ENCODE data around the gene ZMYND15. TPM values are rescaled to one million over a fixed set of nuclear protein-coding genes. Genes with fewer than 3 reads are reported as not detected.

The ZMYND15 gene
- total RNA-seq, 2 donors from 2014 or later, result 0.21 to 0.39 TPM

GRCh38 chr17:4738136-4739121 lies 1.2 kb upstream of the ZMYND15 start:
- DNase-seq (no peak), ATAC-seq (peak; percentile 11 to 12)
- intact Hi-C loops (cut with DNase I), result loop anchor here in 1 of 2 donors (10.0 kb wide), 1 partner anchor 146 kb away; no protein-coding TSS in a partner anchor

GRCh38 chr17:4740025-4740351 lies 355 bp downstream of the ZMYND15 start:
- intact Hi-C loops (cut with DNase I), result loop anchor here in 1 of 2 donors (5.0 kb wide), 1 partner anchor 47 kb away; the partner anchor contains the start of genes GLTPD2 and VMO1
- no peak for ATAC-seq
- DNase-seq, result no peak

GRCh38 chr17:4740584-4740983 lies 951 bp downstream of the ZMYND15 start:
- intact Hi-C loops (cut with DNase I), result loop anchor here in 1 of 2 donors (5.0 kb wide), 1 partner anchor 47 kb away; the partner anchor contains the start of genes GLTPD2 and VMO1
- no peak for DNase-seq
- no peak for ATAC-seq

GRCh38 chr17:4741544-4741943 lies 1.9 kb downstream of the ZMYND15 start:
- intact Hi-C loops (cut with DNase I), result loop anchor here in 1 of 2 donors (5.0 kb wide), 1 partner anchor 46 kb away; the partner anchor contains the start of genes GLTPD2 and VMO1
- no peak for DNase-seq
- no peak for ATAC-seq

GRCh38 chr17:4742133-4742532 lies 2.5 kb downstream of the ZMYND15 start:
- no peak for DNase-seq
- ATAC-seq, result no peak
- intact Hi-C loops (cut with DNase I), result loop anchor here in 1 of 2 donors (5.0 kb wide), 1 partner anchor 45 kb away; the partner anchor contains the start of genes GLTPD2 and VMO1

- DNase-seq (no peak), ATAC-seq (no peak)
- intact Hi-C loops (cut with DNase I), result loop anchor here in 1 of 2 donors (5.0 kb wide), 1 partner anchor 45 kb away; the partner anchor contains the start of genes GLTPD2 and VMO1
Observed at GRCh38 chr17:4742629-4743028, 3.0 kb downstream of the ZMYND15 start.

GRCh38 chr17:4743216-4743615 lies 3.6 kb downstream of the ZMYND15 start:
- no peak for ATAC-seq
- intact Hi-C loops (cut with DNase I), result loop anchor here in 1 of 2 donors (5.0 kb wide), 1 partner anchor 44 kb away; the partner anchor contains the start of genes GLTPD2 and VMO1
- DNase-seq, result no peak

- ATAC-seq (no peak), DNase-seq (no peak)
- intact Hi-C loops (cut with DNase I), result loop anchor here in 1 of 2 donors (5.0 kb wide), 1 partner anchor 43 kb away; the partner anchor contains the start of genes GLTPD2 and VMO1
Observed at GRCh38 chr17:4743898-4744297, 4.3 kb downstream of the ZMYND15 start.

GRCh38 chr17:4744999-4745969 lies 5.7 kb downstream of the ZMYND15 start:
- DNase-seq (no peak), ATAC-seq (peak; percentile 21 to 27)
- intact Hi-C loops (cut with DNase I), result loop anchor here in 1 of 2 donors (5.0 kb wide), 1 partner anchor 42 kb away; the partner anchor contains the start of genes GLTPD2 and VMO1

GRCh38 chr17:4747847-4748246 lies 8.2 kb downstream of the ZMYND15 start:
- ATAC-seq (peak; percentile 69 to 82), DNase-seq (no peak)
- intact Hi-C loops (cut with DNase I), result no loop called here

GRCh38 chr17:4748686-4749085 lies 9.1 kb downstream of the ZMYND15 start:
- ATAC-seq, result no peak
- intact Hi-C loops (cut with DNase I), result no loop called here
- no peak for DNase-seq

- ATAC-seq (no peak), DNase-seq (no peak)
- intact Hi-C loops (cut with DNase I), result no loop called here
Observed at GRCh38 chr17:4750606-4751005, 11.0 kb downstream of the ZMYND15 start.

- DNase-seq, result no peak
- no peak for ATAC-seq
- intact Hi-C loops (cut with DNase I), result no loop called here
Observed at GRCh38 chr17:4751932-4752331, 12.3 kb downstream of the ZMYND15 start.

- DNase-seq (no peak), ATAC-seq (no peak)
- intact Hi-C loops (cut with DNase I), result no loop called here
Observed at GRCh38 chr17:4753392-4753791, 13.8 kb downstream of the ZMYND15 start.

GRCh38 chr17:4759776-4760236 lies 20.2 kb downstream of the ZMYND15 start:
- ATAC-seq, result peak; percentile 15 to 47
- no peak for DNase-seq
- intact Hi-C loops (cut with DNase I), result no loop called here

GRCh38 chr17:4764595-4764994 lies 25.0 kb downstream of the ZMYND15 start:
- no peak for DNase-seq
- intact Hi-C loops (cut with DNase I), result no loop called here
- ATAC-seq, result peak; percentile 53 to 69

GRCh38 chr17:4766201-4766600 lies 26.6 kb downstream of the ZMYND15 start:
- DNase-seq (no peak), ATAC-seq (peak; percentile 30 to 47)
- intact Hi-C loops (cut with DNase I), result no loop called here

GRCh38 chr17:4766723-4767122 lies 27.1 kb downstream of the ZMYND15 start:
- DNase-seq (no peak), ATAC-seq (peak; percentile 21 to 47)
- intact Hi-C loops (cut with DNase I), result no loop called here

GRCh38 chr17:4768298-4768697 lies 28.7 kb downstream of the ZMYND15 start:
- ATAC-seq, result no peak
- intact Hi-C loops (cut with DNase I), result no loop called here
- DNase-seq, result no peak
